HepG2 (cell line): ENCODE measurements around the gene KCTD14. TPM values are rescaled to one million over a fixed set of nuclear protein-coding genes. Genes with fewer than 3 reads are reported as not detected.

ENCODE experiments used
- CCDC6 ChIP-seq: sonication (generic); formaldehyde crosslinking; IDR thresholded peaks from 2 replicates; pipeline ENCODE4 v1.8.1; 2022; ENCODE audit warnings: mild to moderate bottlenecking, missing genetic modification reagents, moderate library complexity
- CEBPB ChIP-seq: IDR thresholded peaks from 2 replicates; pipeline ENCODE4 v1.6.1; 2011; ENCODE audit warnings: low read depth, low read length, improper control_type of control experiment, borderline replicate concordance
- CEBPG ChIP-seq: IDR thresholded peaks from 2 replicates; pipeline ENCODE4 v1.6.1; 2016
- MAFF ChIP-seq: IDR thresholded peaks from 2 replicates; pipeline ENCODE4 v1.6.1; 2011; ENCODE audit warnings: low read depth, low read length, improper control_type of control experiment
- PHB2 ChIP-seq: fragments of 450-650 bp; IDR thresholded peaks from 2 replicates; pipeline ENCODE4 v1.6.1; 2018; ENCODE audit not compliant: partially characterized antibody
- PHF5A ChIP-seq: IDR thresholded peaks from one replicate; pipeline ENCODE4 v1.6.1; 2018; ENCODE audit warnings: low read depth, missing genetic modification reagents; ENCODE audit not compliant: unreplicated experiment
- SKI ChIP-seq: fragments of 450-650 bp; IDR thresholded peaks from one replicate; pipeline ENCODE4 v1.6.1; 2018; ENCODE audit warnings: mild to moderate bottlenecking; ENCODE audit not compliant: partially characterized antibody
- SP140L ChIP-seq: sonication (generic); formaldehyde crosslinking; IDR thresholded peaks from 2 replicates; pipeline ENCODE4 v1.4.0; 2020; ENCODE audit warnings: missing genetic modification reagents, borderline replicate concordance
- TMF1 ChIP-seq: sonication (generic); formaldehyde crosslinking; IDR thresholded peaks from 2 replicates; pipeline ENCODE4 v1.8.1; 2022; ENCODE audit warnings: low read depth, missing genetic modification reagents
- ZNF3 ChIP-seq: IDR thresholded peaks from 2 replicates; pipeline ENCODE4 v1.7.0; 2017; ENCODE audit warnings: inconsistent platforms
- ZNF432 ChIP-seq: sonication (generic); formaldehyde crosslinking; IDR thresholded peaks from 2 replicates; pipeline ENCODE4 v1.5.0; 2020; ENCODE audit warnings: missing genetic modification reagents, mild to moderate bottlenecking, borderline replicate concordance
- ZNF441 ChIP-seq: sonication (generic); formaldehyde crosslinking; IDR thresholded peaks from 2 replicates; pipeline ENCODE4 v1.7.0; 2021; ENCODE audit warnings: missing genetic modification reagents, borderline replicate concordance
- ZNF543 ChIP-seq: sonication (generic); formaldehyde crosslinking; IDR thresholded peaks from 2 replicates; pipeline ENCODE4 v1.4.0; 2020; ENCODE audit warnings: mild to moderate bottlenecking, missing genetic modification reagents
- ZNF552 ChIP-seq: sonication (generic); formaldehyde crosslinking; IDR thresholded peaks from 2 replicates; pipeline ENCODE4 v1.9.0; 2022; ENCODE audit warnings: missing genetic modification reagents, mild to moderate bottlenecking, borderline replicate concordance
- polyA plus RNA-seq, 8 experiments: library from polyadenylated mRNA; depleted of rRNA in 3 of 8; stranded (reverse) in 7 of 8; unstranded in 1 of 8; fragments of >200 nt; fragmentation: Illumina TruSeq in 4 of 8; extraction: Trizol in 4 of 8; gene quantifications; 2 replicates each; pipeline versions ENCODE4 v1.2.1 to v1.2.3, GENCODE V29; 2011 to 2016; ENCODE audit warnings: low read depth in 4 of 8, missing spikeins in 1 of 8, mixed read lengths in 1 of 8; ENCODE audit not compliant: insufficient read depth in 1 of 8
- total RNA-seq, 5 experiments: library from RNA; depleted of rRNA; stranded (reverse); fragments of >200 nt; fragmentation: Illumina TruSeq; extraction: Trizol; gene quantifications; 2 replicates each; pipeline ENCODE4 v1.2.3, GENCODE V29; 2016; ENCODE audit warnings: low read depth in 1 of 5
- TF ChIP-seq, protein P1 (sequence below): sonication (generic); formaldehyde crosslinking; IDR thresholded peaks from 2 replicates; pipeline ENCODE4 v1.8.0; 2022; ENCODE audit warnings: mild to moderate bottlenecking, missing genetic modification reagents, borderline replicate concordance
- TF ChIP-seq, protein P2 (sequence below): sonication (generic); formaldehyde crosslinking; IDR thresholded peaks from 2 replicates; pipeline ENCODE4 v1.4.0; 2020; ENCODE audit warnings: missing genetic modification reagents, borderline replicate concordance
- TF ChIP-seq, protein P3 (sequence below): sonication (generic); formaldehyde crosslinking; IDR thresholded peaks from 2 replicates; pipeline ENCODE4 v1.4.0; 2020; ENCODE audit warnings: missing genetic modification reagents, borderline replicate concordance
- TF ChIP-seq, protein P4 (sequence below): sonication (generic); formaldehyde crosslinking; IDR thresholded peaks from 2 replicates; pipeline ENCODE4 v1.8.1; 2023; ENCODE audit warnings: mild to moderate bottlenecking, missing genetic modification reagents
- TF ChIP-seq, protein P5 (sequence below): sonication (generic); formaldehyde crosslinking; IDR thresholded peaks from 2 replicates; pipeline ENCODE4 v1.8.1; 2023; ENCODE audit warnings: mild to moderate bottlenecking, moderate library complexity, missing genetic modification reagents
- TF ChIP-seq, protein P6 (sequence below): sonication (generic); formaldehyde crosslinking; IDR thresholded peaks from 2 replicates; pipeline ENCODE4 v1.4.0; 2020; ENCODE audit warnings: missing genetic modification reagents, borderline replicate concordance

Gene KCTD14
- total and polyA plus RNA-seq, 2 of the 13 experiments (the other 11 are each of a cell fraction or from before 2014, with no cell fraction given) = 10.3 to 15.6 TPM

DNA sequence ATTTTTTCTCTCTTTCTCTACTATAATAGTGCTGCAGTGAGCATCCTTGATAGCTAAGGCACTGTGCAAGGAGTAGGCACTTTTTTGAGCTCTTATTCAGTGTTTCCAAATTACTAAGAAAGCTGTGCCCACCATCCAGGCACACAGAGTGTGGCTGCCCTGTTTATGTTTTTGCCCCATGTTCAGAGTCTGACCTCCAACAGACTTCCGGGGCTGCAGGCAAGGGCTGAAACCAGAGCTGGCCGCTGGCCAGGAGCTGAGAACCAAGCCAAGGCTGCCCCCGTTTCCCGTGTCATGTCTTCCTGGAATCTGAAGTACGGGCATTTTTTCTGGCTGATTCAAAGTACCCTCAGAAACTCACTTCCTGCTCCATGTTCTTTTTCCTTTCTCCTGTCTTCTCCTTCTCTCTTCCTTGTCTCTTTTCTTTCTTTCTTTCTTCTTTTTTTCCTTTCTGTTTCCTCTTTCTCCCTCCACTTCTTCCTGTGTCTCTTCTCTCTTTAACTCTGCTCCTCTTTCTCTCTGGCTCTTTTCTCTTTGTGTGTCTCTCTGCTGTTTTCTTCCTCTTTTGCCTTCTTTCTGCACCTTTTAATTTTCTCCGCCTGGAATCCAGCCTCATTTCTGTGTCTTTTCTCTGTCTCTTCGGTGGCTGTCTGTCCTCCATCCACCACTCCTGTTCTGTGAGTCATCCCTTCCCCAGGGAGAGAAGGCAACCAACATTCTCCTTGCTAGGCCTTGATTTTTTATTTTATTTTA, 17.0 kb upstream of the KCTD14 start (continued):
- TF ChIP-seq, protein P1, sequence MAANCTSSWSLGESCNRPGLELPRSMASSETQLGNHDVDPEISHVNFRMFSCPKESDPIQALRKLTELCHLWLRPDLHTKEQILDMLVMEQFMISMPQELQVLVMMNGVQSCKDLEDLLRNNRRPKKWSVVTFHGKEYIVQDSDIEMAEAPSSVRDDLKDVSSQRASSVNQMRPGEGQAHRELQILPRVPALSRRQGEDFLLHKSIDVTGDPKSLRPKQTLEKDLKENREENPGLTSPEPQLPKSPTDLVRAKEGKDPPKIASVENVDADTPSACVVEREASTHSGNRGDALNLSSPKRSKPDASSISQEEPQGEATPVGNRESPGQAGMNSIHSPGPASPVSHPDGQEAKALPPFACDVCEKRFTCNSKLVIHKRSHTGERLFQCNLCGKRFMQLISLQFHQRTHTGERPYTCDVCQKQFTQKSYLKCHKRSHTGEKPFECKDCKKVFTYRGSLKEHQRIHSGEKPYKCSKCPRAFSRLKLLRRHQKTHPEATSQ (CRISPR knock-in tag) = no peak
- TF ChIP-seq TMF1 (CRISPR knock-in tag) (no peak), MAFF (no peak), ZNF552 (CRISPR knock-in tag) (no peak), SP140L (CRISPR knock-in tag) (no peak), ZNF441 (no peak), CCDC6 (no peak; the same call in 1 of the 2 replicates), ZNF3 (no peak), SKI (no peak), CEBPB (no peak), ZNF543 (no peak), PHB2 (no peak), CEBPG (CRISPR knock-in tag) (peak; percentile 22; the same call in 1 of the 2 replicates), PHF5A (CRISPR knock-in tag) (peak; percentile 54), ZNF432 (CRISPR knock-in tag) (no peak)
- TF ChIP-seq, protein P2, sequence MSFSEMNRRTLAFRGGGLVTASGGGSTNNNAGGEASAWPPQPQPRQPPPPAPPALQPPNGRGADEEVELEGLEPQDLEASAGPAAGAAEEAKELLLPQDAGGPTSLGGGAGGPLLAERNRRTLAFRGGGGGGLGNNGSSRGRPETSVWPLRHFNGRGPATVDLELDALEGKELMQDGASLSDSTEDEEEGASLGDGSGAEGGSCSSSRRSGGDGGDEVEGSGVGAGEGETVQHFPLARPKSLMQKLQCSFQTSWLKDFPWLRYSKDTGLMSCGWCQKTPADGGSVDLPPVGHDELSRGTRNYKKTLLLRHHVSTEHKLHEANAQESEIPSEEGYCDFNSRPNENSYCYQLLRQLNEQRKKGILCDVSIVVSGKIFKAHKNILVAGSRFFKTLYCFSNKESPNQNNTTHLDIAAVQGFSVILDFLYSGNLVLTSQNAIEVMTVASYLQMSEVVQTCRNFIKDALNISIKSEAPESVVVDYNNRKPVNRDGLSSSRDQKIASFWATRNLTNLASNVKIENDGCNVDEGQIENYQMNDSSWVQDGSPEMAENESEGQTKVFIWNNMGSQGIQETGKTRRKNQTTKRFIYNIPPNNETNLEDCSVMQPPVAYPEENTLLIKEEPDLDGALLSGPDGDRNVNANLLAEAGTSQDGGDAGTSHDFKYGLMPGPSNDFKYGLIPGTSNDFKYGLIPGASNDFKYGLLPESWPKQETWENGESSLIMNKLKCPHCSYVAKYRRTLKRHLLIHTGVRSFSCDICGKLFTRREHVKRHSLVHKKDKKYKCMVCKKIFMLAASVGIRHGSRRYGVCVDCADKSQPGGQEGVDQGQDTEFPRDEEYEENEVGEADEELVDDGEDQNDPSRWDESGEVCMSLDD (CRISPR knock-in tag) = no peak
- TF ChIP-seq, protein P3, sequence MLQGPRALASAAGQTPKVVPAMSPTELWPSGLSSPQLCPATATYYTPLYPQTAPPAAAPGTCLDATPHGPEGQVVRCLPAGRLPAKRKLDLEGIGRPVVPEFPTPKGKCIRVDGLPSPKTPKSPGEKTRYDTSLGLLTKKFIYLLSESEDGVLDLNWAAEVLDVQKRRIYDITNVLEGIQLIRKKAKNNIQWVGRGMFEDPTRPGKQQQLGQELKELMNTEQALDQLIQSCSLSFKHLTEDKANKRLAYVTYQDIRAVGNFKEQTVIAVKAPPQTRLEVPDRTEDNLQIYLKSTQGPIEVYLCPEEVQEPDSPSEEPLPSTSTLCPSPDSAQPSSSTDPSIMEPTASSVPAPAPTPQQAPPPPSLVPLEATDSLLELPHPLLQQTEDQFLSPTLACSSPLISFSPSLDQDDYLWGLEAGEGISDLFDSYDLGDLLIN (CRISPR knock-in tag) = no peak
- TF ChIP-seq, protein P4, sequence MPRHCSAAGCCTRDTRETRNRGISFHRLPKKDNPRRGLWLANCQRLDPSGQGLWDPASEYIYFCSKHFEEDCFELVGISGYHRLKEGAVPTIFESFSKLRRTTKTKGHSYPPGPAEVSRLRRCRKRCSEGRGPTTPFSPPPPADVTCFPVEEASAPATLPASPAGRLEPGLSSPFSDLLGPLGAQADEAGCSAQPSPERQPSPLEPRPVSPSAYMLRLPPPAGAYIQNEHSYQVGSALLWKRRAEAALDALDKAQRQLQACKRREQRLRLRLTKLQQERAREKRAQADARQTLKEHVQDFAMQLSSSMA (CRISPR knock-in tag) = no peak
- TF ChIP-seq, protein P5, sequence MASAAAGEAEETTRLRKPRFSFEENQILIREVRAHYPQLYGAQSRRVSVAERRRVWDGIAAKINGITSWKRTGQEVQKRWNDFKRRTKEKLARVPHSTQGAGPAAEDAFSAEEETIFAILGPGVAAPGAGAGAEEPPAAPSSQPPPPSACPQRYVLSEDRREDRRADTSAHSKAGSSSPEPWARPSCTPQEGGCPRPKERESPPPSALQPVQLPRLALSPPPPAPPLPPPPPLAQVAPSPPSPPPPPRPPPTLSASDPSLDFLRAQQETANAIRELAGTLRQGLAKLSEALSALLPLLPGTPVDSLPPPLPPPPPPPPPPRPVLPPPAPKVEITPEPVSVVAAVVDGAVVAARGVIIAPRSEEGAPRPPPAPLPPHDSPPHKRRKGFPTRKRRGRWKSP (CRISPR knock-in tag) = no peak
- TF ChIP-seq, protein P6, sequence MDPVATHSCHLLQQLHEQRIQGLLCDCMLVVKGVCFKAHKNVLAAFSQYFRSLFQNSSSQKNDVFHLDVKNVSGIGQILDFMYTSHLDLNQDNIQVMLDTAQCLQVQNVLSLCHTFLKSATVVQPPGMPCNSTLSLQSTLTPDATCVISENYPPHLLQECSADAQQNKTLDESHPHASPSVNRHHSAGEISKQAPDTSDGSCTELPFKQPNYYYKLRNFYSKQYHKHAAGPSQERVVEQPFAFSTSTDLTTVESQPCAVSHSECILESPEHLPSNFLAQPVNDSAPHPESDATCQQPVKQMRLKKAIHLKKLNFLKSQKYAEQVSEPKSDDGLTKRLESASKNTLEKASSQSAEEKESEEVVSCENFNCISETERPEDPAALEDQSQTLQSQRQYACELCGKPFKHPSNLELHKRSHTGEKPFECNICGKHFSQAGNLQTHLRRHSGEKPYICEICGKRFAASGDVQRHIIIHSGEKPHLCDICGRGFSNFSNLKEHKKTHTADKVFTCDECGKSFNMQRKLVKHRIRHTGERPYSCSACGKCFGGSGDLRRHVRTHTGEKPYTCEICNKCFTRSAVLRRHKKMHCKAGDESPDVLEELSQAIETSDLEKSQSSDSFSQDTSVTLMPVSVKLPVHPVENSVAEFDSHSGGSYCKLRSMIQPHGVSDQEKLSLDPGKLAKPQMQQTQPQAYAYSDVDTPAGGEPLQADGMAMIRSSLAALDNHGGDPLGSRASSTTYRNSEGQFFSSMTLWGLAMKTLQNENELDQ (CRISPR knock-in tag) = no peak
